Right lung (tissue), 5 donors: Measurements from ENCODE around the gene ZNF48. TPM values are rescaled to one million over a fixed set of nuclear protein-coding genes. Genes with fewer than 3 reads are reported as not detected.

Source experiments
- DNase-seq, 2 donors: peaks; one replicate each; pipeline ENCODE4 v3.0.0-alpha.2; 2013
- polyA plus RNA-seq, 5 donors: library from polyadenylated mRNA; unstranded; fragments of 120-200 nt; gene quantifications; one replicate each; pipeline versions ENCODE4 v1.2.1 to v1.2.3, GENCODE V29; 2013; ENCODE audit warnings: inconsistent platforms in 1 of 5, low replicate concordance in 1 of 5; ENCODE audit not compliant: insufficient read length in 5 of 5, insufficient read depth in 1 of 5

Gene ZNF48
- polyA plus RNA-seq, 5 donors: 6.4 to 10.7 (median 7.8) TPM

GRCh38 chr16:30357715-30358576 lies 37.3 kb upstream of the ZNF48 start:
- no peak for DNase-seq

- DNase-seq: no peak
Observed at GRCh38 chr16:30358577-30358936, 36.7 kb upstream of the ZNF48 start.

GRCh38 chr16:30358990-30359870 lies 36.0 kb upstream of the ZNF48 start:
- DNase-seq: no peak

- DNase-seq: no peak
Observed at GRCh38 chr16:30359871-30360170, 35.4 kb upstream of the ZNF48 start.

GRCh38 chr16:30361180-30361579 lies 34.0 kb upstream of the ZNF48 start:
- DNase-seq: no peak

- no peak for DNase-seq
Observed at GRCh38 chr16:30365200-30365599, 30.0 kb upstream of the ZNF48 start.

- no peak for DNase-seq
Observed at GRCh38 chr16:30366511-30366910, 28.7 kb upstream of the ZNF48 start.

GRCh38 chr16:30367349-30368009 lies 27.7 kb upstream of the ZNF48 start:
- no peak for DNase-seq

- no peak for DNase-seq
Observed at GRCh38 chr16:30368122-30368791, 27.0 kb upstream of the ZNF48 start.

- DNase-seq: no peak
Observed at GRCh38 chr16:30368792-30369090, 26.5 kb upstream of the ZNF48 start.

GRCh38 chr16:30369091-30369937 lies 25.9 kb upstream of the ZNF48 start:
- DNase-seq: no peak

GRCh38 chr16:30369938-30370455 lies 25.2 kb upstream of the ZNF48 start:
- DNase-seq: no peak

GRCh38 chr16:30370456-30371247 lies 24.6 kb upstream of the ZNF48 start, which contains the start of gene TBC1D10B:
TSS of gene TBC1D10B (minus strand) at chr16:30370494. CDS start at chr16:30370183, 311 bp downstream.
- peak; percentile 100 for DNase-seq

GRCh38 chr16:30371248-30371816 lies 23.9 kb upstream of the ZNF48 start:
- no peak for DNase-seq

GRCh38 chr16:30372038-30372712 lies 23.0 kb upstream of the ZNF48 start:
- DNase-seq: no peak

- DNase-seq: no peak
Observed at GRCh38 chr16:30372725-30373124, 22.5 kb upstream of the ZNF48 start.

- DNase-seq: no peak
Observed at GRCh38 chr16:30374538-30374937, 20.7 kb upstream of the ZNF48 start, which contains the start of gene MYL11. TSS of gene MYL11 (plus strand) at chr16:30374802. CDS start at chr16:30374858, 56 bp downstream.

GRCh38 chr16:30375864-30376263 lies 19.4 kb upstream of the ZNF48 start:
- DNase-seq: no peak

GRCh38 chr16:30376461-30376902 lies 18.7 kb upstream of the ZNF48 start:
- DNase-seq: no peak
